Measurements from ENCODE around the gene CSK. TPM values are rescaled to one million over a fixed set of nuclear protein-coding genes. Genes with fewer than 3 reads are reported as not detected.

Gene CSK
- polyA plus RNA-seq, 1 of the 3 experiments (the other 2 are of a cell fraction), result 53.1 TPM

DNA sequence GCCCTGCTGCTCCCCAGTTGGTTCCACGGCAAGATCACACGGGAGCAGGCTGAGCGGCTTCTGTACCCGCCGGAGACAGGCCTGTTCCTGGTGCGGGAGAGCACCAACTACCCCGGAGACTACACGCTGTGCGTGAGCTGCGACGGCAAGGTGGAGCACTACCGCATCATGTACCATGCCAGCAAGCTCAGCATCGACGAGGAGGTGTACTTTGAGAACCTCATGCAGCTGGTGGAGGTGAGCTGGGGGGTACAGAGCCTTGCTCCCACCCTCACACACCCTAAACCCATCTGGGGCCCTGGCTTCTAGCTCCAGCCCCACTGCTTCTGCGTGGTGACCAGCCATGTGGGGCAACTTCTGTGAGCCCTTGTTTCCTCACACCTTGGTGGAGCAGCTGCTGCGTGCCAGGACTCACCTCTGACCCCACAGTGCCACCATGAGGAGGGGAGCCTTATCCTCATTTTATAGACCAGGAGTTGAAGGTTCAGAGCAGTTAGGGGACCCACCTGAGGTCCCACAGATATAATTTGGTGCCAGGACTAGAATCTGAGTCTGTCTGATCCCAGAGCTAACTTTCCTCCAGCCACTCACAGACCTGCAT lies 17.5 kb downstream of the CSK start:
- Histone ChIP-seq H3K79me2 (ENCODE audit: insufficient read depth) (peaks cover 32% of the 10 kb centered on the region), H3K9me3 (no peaks in the 10 kb centered on the region), H3K4me2 (no peak overlapping the region), H3K9ac (no peak overlapping the region), H2AFZ (ENCODE audit: low read depth) (no peak overlapping the region), H3K27ac (ENCODE audit: low read depth in 2 of 2, low read length in 1 of 2) (no peak overlapping the region), H3K4me3 (ENCODE audit: low read depth in 2 of 2, low read length in 1 of 2) (no peak overlapping the region), H3K36me3 (replicated peaks in 1 of 2; ENCODE audit: control insufficient read depth in 1 of 2, insufficient read depth in 2 of 2, low read length in 1 of 2) (peaks cover 0 to 55% of the 10 kb centered on the region in 2 experiments), H3F3A (replicated peaks; ENCODE audit: insufficient read depth) (no peaks in the 10 kb centered on the region), H3K9me2 (no peaks in the 10 kb centered on the region), H3K4me1 (ENCODE audit: control insufficient read depth in 1 of 2, insufficient read depth in 2 of 2, low read depth in 1 of 2, low read length in 1 of 2) (no peaks in the 10 kb centered on the region), H3K27me3 (ENCODE audit: insufficient read depth) (no peaks in the 10 kb centered on the region), H4K20me1 (ENCODE audit: insufficient read depth) (peaks cover 51% of the 10 kb centered on the region)
- ChIA-PET CTCF (interaction anchor here (0.7 to 3.0 kb wide), 26 partner anchors 8 to 166 kb away, joined by 3 to 43 read pairs (median 8); partner anchors contain the start of genes CPLX3, CSK and ULK3), POLR2A (no interaction called here)
- TF ChIP-seq USF1 (IDR thresholded peaks at IDR 0.05; ENCODE audit: borderline replicate concordance, low read depth) (no peak), RXRA (IDR thresholded peaks at IDR 0.05; ENCODE audit: borderline replicate concordance, low read depth) (no peak), SMC3 (IDR thresholded peaks at IDR 0.05; ENCODE audit: low read depth, low read length) (no peak), JUND (IDR thresholded peaks at IDR 0.05) (no peak)
- DNase-seq, result no peak
- WGBS (ENCODE audit: low lambda C conversion rate), result 87% methylated on average over 2 of the region's 16 CpGs

GRCh38 chr15:74799856-74800558 lies 18.1 kb downstream of the CSK start:
- peaks cover 25% of the 10 kb centered on the region for H3K79me2 ChIP-seq (ENCODE audit: insufficient read depth)
- H3K9me3 ChIP-seq, result no peaks in the 10 kb centered on the region
- H3K4me1 ChIP-seq (ENCODE audit: control insufficient read depth in 1 of 2, insufficient read depth in 2 of 2, low read depth in 1 of 2, low read length in 1 of 2), result no peaks in the 10 kb centered on the region
- H3K9me2 ChIP-seq, result no peaks in the 10 kb centered on the region
- peak overlapping the region in 1 of 2 experiments; percentile 43; a peak in 1 of 4 replicates for H3K4me3 ChIP-seq (ENCODE audit: low read depth in 2 of 2, low read length in 1 of 2)
- DNase-seq, result peak; percentile 94
- peak; percentile 71 for TF ChIP-seq SMC3 (IDR thresholded peaks at IDR 0.05; ENCODE audit: low read depth, low read length)
- TF ChIP-seq GABPA (IDR thresholded peaks at IDR 0.05; ENCODE audit: low read depth), result no peak
- no peak for TF ChIP-seq EZH2phosphoT487 (IDR thresholded peaks at IDR 0.05; ENCODE audit: borderline replicate concordance, low read depth)
- peak; percentile 74 for TF ChIP-seq RAD21 (IDR thresholded peaks at IDR 0.05; ENCODE audit: low read length)
- TF ChIP-seq IRF3 (IDR thresholded peaks at IDR 0.05; ENCODE audit: low read depth, low read length), result no peak
- TF ChIP-seq, protein P1, sequence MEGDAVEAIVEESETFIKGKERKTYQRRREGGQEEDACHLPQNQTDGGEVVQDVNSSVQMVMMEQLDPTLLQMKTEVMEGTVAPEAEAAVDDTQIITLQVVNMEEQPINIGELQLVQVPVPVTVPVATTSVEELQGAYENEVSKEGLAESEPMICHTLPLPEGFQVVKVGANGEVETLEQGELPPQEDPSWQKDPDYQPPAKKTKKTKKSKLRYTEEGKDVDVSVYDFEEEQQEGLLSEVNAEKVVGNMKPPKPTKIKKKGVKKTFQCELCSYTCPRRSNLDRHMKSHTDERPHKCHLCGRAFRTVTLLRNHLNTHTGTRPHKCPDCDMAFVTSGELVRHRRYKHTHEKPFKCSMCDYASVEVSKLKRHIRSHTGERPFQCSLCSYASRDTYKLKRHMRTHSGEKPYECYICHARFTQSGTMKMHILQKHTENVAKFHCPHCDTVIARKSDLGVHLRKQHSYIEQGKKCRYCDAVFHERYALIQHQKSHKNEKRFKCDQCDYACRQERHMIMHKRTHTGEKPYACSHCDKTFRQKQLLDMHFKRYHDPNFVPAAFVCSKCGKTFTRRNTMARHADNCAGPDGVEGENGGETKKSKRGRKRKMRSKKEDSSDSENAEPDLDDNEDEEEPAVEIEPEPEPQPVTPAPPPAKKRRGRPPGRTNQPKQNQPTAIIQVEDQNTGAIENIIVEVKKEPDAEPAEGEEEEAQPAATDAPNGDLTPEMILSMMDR (IDR thresholded peaks at IDR 0.05), result peak; percentile 90
- TF ChIP-seq, protein P2, sequence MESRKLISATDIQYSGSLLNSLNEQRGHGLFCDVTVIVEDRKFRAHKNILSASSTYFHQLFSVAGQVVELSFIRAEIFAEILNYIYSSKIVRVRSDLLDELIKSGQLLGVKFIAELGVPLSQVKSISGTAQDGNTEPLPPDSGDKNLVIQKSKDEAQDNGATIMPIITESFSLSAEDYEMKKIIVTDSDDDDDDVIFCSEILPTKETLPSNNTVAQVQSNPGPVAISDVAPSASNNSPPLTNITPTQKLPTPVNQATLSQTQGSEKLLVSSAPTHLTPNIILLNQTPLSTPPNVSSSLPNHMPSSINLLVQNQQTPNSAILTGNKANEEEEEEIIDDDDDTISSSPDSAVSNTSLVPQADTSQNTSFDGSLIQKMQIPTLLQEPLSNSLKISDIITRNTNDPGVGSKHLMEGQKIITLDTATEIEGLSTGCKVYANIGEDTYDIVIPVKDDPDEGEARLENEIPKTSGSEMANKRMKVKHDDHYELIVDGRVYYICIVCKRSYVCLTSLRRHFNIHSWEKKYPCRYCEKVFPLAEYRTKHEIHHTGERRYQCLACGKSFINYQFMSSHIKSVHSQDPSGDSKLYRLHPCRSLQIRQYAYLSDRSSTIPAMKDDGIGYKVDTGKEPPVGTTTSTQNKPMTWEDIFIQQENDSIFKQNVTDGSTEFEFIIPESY (IDR thresholded peaks at IDR 0.05; ENCODE audit: borderline replicate concordance, low read depth), result no peak
- TF ChIP-seq NRF1 (IDR thresholded peaks at IDR 0.05; ENCODE audit: low read depth, low read length), result no peak
- TF ChIP-seq CHD2 (IDR thresholded peaks at IDR 0.05; ENCODE audit: low read length, partially characterized antibody), result peak; percentile 36
- no peak for TF ChIP-seq MXI1 (IDR thresholded peaks at IDR 0.05; ENCODE audit: low read depth, low read length)
- TF ChIP-seq ELF1 (IDR thresholded peaks at IDR 0.05), result no peak
- TF ChIP-seq FOXJ3 (CRISPR knock-in tag; IDR thresholded peaks at IDR 0.05), result no peak
- no peak for TF ChIP-seq SIN3A (IDR thresholded peaks at IDR 0.05; ENCODE audit: borderline replicate concordance, low read depth, low read length)
- peaks cover 45% of the 10 kb centered on the region for H4K20me1 ChIP-seq (ENCODE audit: insufficient read depth)
- POLR2A ChIA-PET, result no interaction called here
- 47% methylated on average over 11 of the region's 18 CpGs for WGBS (ENCODE audit: low lambda C conversion rate)
- H3F3A ChIP-seq (replicated peaks; ENCODE audit: insufficient read depth), result no peaks in the 10 kb centered on the region
- no peak overlapping the region for H3K4me2 ChIP-seq
- H3K27me3 ChIP-seq (ENCODE audit: insufficient read depth), result no peaks in the 10 kb centered on the region
- H3K9ac ChIP-seq, result no peak overlapping the region
- CTCF ChIA-PET, result interaction anchor here (0.7 to 3.0 kb wide), 34 partner anchors 8 to 167 kb away, joined by 3 to 43 read pairs (median 5); partner anchors contain the start of genes CPLX3, CSK, LMAN1L and ULK3
- H3K36me3 ChIP-seq (replicated peaks in 1 of 2; ENCODE audit: control insufficient read depth in 1 of 2, insufficient read depth in 2 of 2, low read length in 1 of 2), result peaks cover 0 to 55% of the 10 kb centered on the region in 2 experiments
- no peak overlapping the region for H2AFZ ChIP-seq (ENCODE audit: low read depth)
- no peak overlapping the region for H3K27ac ChIP-seq (ENCODE audit: low read depth in 2 of 2, low read length in 1 of 2)
